ENCODE measurements around the gene SMAP2.

Gene SMAP2

DNA sequence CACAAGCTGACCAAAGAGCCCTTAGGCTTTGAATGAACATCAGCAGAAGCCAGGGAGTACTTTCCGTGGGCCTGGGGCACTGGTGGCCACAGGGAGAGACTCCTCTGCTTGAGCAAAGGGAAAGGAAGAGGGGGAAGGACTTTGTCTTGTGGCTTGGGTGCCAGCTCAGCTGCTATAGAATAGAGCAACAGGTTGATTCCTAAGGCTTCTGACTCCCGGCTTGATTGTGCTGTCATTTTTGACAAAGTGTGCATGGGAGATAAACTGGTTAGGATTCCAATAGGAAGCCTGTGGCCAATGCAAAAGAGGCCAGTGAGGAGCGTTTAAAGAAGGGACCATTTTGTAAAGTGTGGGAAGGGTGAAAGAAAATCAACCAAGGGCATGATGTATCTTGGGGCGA, 11.9 kb upstream of the SMAP2 start:
- H3K36me3 ChIP-seq (ENCODE audit: control insufficient read depth in 2 of 2, insufficient read depth in 1 of 2, low read length in 2 of 2) = no peaks in the 10 kb centered on the region
- H3K27ac ChIP-seq (ENCODE audit: extremely low read depth, low read depth, low read length) = no peak overlapping the region
- H3K4me1 ChIP-seq (ENCODE audit: control insufficient read depth, insufficient read depth, low read length) = no peaks in the 10 kb centered on the region
- POLR2A ChIA-PET = no interaction called here
- CTCF ChIA-PET = no interaction called here
- no peak overlapping the region for H3K4me3 ChIP-seq (ENCODE audit: low read depth, low read length)
- H3K9me3 ChIP-seq (ENCODE audit: control insufficient read depth, insufficient read depth, low read depth, low read length) = no peaks in the 10 kb centered on the region
- no peak for TF ChIP-seq ZNF221 (tag by site-specific recombination; IDR thresholded peaks at IDR 0.05; ENCODE audit: borderline replicate concordance)
- TF ChIP-seq PRDM10 (tag by site-specific recombination; IDR thresholded peaks at IDR 0.05) = no peak
- TF ChIP-seq ZFHX2 (tag by site-specific recombination; conservative IDR thresholded peaks at IDR 0.05) = no peak
- TF ChIP-seq, protein P1, sequence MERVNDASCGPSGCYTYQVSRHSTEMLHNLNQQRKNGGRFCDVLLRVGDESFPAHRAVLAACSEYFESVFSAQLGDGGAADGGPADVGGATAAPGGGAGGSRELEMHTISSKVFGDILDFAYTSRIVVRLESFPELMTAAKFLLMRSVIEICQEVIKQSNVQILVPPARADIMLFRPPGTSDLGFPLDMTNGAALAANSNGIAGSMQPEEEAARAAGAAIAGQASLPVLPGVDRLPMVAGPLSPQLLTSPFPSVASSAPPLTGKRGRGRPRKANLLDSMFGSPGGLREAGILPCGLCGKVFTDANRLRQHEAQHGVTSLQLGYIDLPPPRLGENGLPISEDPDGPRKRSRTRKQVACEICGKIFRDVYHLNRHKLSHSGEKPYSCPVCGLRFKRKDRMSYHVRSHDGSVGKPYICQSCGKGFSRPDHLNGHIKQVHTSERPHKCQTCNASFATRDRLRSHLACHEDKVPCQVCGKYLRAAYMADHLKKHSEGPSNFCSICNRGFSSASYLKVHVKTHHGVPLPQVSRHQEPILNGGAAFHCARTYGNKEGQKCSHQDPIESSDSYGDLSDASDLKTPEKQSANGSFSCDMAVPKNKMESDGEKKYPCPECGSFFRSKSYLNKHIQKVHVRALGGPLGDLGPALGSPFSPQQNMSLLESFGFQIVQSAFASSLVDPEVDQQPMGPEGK (tag by site-specific recombination; IDR thresholded peaks at IDR 0.05) = no peak
- TF ChIP-seq SCRT1 (tag by site-specific recombination; IDR thresholded peaks at IDR 0.05; ENCODE audit: borderline replicate concordance) = peak; percentile 64; the same call in 1 of the 2 replicates
- no peak for TF ChIP-seq ZNF837 (tag by site-specific recombination; IDR thresholded peaks at IDR 0.05)
- TF ChIP-seq ZBTB8A (tag by site-specific recombination; IDR thresholded peaks at IDR 0.05) = no peak
- peak; percentile 87 for TF ChIP-seq SCRT2 (tag by site-specific recombination; IDR thresholded peaks at IDR 0.05)
- no peak for TF ChIP-seq ZNF280D (tag by site-specific recombination; IDR thresholded peaks at IDR 0.05)
- TF ChIP-seq, protein P2, sequence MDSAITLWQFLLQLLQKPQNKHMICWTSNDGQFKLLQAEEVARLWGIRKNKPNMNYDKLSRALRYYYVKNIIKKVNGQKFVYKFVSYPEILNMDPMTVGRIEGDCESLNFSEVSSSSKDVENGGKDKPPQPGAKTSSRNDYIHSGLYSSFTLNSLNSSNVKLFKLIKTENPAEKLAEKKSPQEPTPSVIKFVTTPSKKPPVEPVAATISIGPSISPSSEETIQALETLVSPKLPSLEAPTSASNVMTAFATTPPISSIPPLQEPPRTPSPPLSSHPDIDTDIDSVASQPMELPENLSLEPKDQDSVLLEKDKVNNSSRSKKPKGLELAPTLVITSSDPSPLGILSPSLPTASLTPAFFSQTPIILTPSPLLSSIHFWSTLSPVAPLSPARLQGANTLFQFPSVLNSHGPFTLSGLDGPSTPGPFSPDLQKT (IDR thresholded peaks at IDR 0.05; ENCODE audit: borderline replicate concordance, low read depth, low read length) = no peak
- TF ChIP-seq ZNF549 (tag by site-specific recombination; IDR thresholded peaks at IDR 0.05) = no peak
- no peak for TF ChIP-seq OSR2 (tag by site-specific recombination; IDR thresholded peaks at IDR 0.05)
- TF ChIP-seq ZSCAN4 (tag by site-specific recombination; IDR thresholded peaks at IDR 0.05) = no peak

GRCh38 chr1:40362199-40362598, 11.3 kb upstream of the SMAP2 start:
- no peak overlapping the region for H3K27ac ChIP-seq (ENCODE audit: extremely low read depth, low read depth, low read length)
- CTCF ChIA-PET = interaction anchor here (0.8 to 0.9 kb wide), 2 partner anchors 19 to 23 kb away, joined by 3 to 4 read pairs; no protein-coding TSS in a partner anchor
- no peak overlapping the region for H3K4me3 ChIP-seq (ENCODE audit: low read depth, low read length)
- no peaks in the 10 kb centered on the region for H3K36me3 ChIP-seq (ENCODE audit: control insufficient read depth in 2 of 2, insufficient read depth in 1 of 2, low read length in 2 of 2)
- H3K4me1 ChIP-seq (ENCODE audit: control insufficient read depth, insufficient read depth, low read length) = no peaks in the 10 kb centered on the region
- POLR2A ChIA-PET = no interaction called here
- H3K9me3 ChIP-seq (ENCODE audit: control insufficient read depth, insufficient read depth, low read depth, low read length) = no peaks in the 10 kb centered on the region
- TF ChIP-seq ZBTB11 (tag by site-specific recombination; conservative IDR thresholded peaks at IDR 0.05; ENCODE audit: low read depth) (no peak), ZNF175 (tag by site-specific recombination; IDR thresholded peaks at IDR 0.05) (no peak), ZNF791 (tag by site-specific recombination; IDR thresholded peaks at IDR 0.05) (no peak), ZNF112 (tag by site-specific recombination; IDR thresholded peaks at IDR 0.05) (no peak), ZNF501 (tag by site-specific recombination; IDR thresholded peaks at IDR 0.05) (no peak)
- TF ChIP-seq, protein P3, sequence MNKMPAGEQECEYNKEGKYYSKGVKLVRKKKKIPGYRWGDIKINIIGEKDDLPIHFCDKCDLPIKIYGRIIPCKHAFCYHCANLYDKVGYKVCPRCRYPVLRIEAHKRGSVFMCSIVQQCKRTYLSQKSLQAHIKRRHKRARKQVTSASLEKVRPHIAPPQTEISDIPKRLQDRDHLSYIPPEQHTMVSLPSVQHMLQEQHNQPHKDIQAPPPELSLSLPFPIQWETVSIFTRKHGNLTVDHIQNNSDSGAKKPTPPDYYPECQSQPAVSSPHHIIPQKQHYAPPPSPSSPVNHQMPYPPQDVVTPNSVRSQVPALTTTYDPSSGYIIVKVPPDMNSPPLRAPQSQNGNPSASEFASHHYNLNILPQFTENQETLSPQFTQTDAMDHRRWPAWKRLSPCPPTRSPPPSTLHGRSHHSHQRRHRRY (tag by site-specific recombination; IDR thresholded peaks at IDR 0.05) = no peak
